GM21619 (cell line): ENCODE measurements around the gene LAMA4.

ENCODE experiments used
- ATAC-seq: cut with Tn5 transposase; IDR thresholded peaks from one replicate; pipeline ENCODE4 v1.9.1; 2021; ENCODE audit not compliant: unreplicated experiment

The LAMA4 gene

DNA sequence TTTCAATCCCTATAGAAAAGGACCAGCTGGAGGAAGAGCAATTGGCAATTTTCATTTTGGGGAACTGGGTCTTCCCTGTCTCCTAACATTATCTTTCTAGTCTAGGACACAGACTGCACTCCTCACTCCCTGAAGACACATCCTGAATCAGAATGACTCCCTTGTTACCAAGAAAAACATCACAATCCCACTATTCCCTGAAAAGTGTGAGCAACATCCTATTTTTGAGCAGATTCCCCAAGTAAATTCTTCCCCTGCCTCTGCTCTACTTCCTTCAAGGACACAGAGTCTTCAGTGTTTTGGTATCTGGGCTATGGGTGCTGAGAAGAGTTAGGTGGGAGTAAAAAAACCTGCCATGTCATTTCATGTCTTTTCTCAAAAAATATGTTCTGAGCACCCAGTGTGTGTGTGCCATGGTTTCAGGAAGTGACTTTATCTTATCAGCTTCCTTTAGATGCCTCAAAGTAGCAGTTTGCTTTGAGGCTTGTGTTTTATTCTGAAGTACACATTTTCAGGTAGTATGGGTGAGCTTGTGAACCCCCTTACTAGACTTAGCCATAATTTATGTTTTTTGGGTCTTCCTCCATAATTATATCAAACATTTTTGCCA is 12.4 kb downstream of the LAMA4 start:
- ATAC-seq: no peak

GRCh38 chr6:112237595-112237994 is 16.8 kb downstream of the LAMA4 start:
- no peak for ATAC-seq

DNA sequence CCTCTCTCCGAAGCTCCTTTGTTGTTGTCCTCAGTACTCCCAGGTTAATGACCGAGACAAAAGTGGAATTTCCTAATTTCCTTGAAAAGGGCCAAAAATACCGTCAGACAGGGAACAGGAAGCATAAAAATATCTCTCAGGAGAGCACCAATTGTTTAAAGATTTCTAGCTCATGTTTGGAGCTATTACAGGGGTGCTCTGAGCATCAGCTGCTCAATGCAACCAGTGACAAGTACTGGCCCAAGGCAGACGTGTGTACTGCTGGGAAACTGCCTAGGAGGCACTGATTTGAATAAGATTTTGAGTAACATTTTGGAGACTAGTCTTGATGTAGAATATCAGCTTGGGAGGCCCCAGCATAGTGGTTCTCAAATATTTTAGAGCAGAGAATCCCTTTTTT is 17.3 kb downstream of the LAMA4 start:
- no peak for ATAC-seq

DNA sequence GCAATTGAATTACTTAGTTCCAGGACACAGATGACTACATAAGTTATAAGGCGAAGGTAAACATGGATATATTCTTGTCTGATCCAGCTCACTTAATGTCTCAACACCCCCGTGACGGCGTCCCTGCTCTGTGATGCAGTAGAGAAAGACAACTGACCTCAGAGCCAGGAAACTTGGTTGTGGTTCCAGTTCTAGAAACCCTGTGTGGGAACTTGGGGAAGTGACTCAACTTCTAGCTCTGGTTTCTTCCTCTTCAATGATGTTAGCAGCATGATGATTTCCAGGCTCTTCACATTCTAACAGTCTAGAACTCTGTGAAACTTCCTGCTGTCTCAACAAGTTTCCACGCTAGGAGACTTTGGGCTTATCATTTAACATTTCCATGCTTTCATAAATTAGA is 18.4 kb downstream of the LAMA4 start:
- no peak for ATAC-seq

DNA sequence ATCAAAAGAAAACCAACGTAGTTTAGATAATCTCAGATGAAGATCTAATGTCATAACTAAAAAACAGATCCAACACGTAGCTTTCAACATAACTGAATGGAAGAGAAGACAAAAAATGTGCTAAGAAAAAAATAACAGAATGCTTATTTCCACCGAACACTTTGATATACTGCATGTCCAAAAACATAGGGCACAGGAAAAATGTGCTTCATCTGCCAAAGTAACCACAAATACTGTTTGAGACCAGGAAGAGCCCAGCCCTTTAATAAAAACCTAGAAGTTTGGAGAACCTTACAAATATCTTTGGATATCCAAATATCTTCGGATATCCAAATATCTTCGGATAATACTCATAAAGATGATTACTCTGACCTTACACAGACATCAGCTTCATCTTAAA is 19.8 kb downstream of the LAMA4 start:
- ATAC-seq: no peak

DNA sequence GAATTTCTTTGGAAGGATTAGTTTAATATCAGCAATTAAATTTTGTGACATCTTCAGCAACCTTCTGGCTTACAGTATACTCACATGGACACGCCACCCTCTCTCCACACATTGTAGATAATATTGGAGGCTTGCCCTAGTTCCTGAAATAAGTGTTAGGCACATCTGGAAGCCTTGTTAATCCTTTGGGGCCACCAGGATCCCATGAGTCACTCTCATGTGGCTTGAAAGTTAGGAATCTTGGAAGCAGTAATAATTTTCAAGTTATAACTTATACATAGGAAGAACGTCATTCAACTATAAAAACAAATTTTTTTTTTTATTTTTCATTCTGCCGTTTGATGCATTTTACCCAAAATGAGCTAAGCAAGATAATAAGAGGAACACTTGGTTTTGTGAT is 20.5 kb downstream of the LAMA4 start:
- ATAC-seq: no peak

DNA sequence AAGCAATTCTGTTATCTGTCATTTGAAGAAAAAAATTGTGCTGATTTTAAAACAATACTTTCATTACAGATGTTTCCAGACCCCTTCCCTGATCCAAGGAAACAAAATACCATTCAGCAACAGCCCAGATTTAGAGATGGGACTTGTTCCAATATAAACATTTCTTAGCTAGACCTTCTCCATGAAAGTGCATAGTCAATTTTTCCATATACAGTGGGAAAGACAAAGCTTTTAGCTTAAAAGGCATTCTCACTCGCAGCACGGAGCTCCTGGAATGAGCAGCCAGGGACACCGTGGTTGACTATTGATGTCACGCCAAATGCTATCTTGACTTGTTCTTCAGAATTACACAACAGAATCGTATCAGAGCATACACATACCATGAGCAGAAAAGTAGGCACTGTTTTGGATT is 21.5 kb downstream of the LAMA4 start:
- no peak for ATAC-seq

DNA sequence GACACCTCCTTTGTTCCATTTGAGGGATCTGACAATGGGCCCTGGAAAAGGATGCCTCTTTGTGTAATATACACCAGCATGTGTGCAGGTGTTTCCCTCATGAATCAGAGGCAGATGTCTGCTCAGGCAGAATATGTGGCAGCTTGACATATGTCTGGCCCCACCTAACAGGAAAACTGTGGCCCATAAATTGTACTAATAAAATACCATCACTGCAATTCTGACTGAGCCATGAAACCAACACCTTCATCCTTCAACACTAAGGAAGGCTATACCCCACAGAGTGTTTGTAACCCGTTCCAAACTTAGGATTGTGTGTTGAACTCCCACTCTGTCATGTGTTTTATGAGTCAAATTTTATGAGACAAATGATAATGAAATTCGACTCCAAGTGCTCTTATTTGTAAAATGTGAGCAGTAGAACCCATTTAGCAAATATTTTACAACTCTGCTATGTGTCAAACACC is 22.7 kb downstream of the LAMA4 start:
- no peak for ATAC-seq

- ATAC-seq: no peak
Observed at GRCh38 chr6:112231164-112231563, 23.2 kb downstream of the LAMA4 start.

GRCh38 chr6:112228480-112229332 is 25.7 kb downstream of the LAMA4 start:
- ATAC-seq: no peak

- ATAC-seq: no peak
Observed at GRCh38 chr6:112227992-112228391, 26.4 kb downstream of the LAMA4 start.

- no peak for ATAC-seq
Observed at GRCh38 chr6:112227411-112227810, 27.0 kb downstream of the LAMA4 start.

DNA sequence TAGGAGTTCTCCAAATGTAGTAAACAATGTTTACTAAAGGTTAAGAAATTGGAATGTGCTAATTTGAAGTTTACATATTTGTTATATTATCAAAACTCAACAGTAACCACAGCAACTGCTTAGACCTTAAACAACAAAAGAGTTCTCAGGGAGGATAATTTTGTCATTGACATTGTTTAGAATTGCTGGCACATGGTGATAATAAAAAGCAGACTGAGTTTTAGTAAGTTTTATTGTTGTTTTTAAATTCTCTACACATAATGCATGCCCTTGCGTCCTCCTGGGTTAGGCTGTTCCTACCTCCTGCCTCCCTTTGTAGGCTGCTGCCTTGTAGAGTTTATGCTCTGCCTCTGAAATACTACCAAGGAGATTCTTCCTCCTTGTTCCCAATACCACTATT is 28.7 kb downstream of the LAMA4 start:
- no peak for ATAC-seq

GRCh38 chr6:112224088-112224487 is 30.3 kb downstream of the LAMA4 start:
- ATAC-seq: no peak

GRCh38 chr6:112223070-112223861 is 31.1 kb downstream of the LAMA4 start:
- no peak for ATAC-seq

- no peak for ATAC-seq
Observed at GRCh38 chr6:112221981-112222852, 32.1 kb downstream of the LAMA4 start.

DNA sequence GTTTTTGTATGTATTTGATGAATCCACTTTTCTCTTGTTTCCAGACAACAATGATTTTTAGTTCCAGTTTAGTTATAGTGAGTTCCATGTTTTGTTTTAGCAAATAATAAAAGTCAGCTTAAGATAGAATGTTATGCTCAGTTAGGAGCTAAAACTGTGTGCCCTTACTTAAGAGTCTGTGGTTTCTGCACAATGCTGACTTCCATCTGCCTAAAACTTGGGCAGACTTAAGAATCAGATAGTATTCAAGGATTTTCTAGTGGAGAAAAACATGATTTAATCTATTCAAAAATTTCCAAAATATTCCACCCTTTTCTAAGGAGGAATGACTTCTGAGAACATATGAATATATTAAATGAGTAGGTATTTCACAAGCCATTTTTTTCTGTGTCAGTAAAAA is 32.8 kb downstream of the LAMA4 start:
- no peak for ATAC-seq

DNA sequence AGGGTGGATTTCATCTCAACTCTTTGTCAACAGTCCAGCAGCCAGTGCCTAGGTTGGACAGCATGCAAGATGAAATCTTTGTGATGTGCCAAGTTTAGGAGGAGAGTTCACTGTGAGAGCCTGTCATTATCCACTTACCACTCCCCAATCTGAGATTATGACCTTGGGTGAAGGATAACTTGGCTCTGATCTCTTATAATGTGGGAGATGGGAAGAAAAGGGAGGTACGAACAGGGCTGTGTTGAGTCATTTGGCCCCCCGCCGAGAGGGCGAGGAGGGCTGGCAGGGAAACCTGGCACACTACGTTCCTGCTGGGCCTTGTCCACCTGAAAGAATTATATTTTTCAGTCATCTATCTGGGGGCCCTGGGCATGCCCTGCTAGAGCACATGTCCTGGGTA is 35.8 kb downstream of the LAMA4 start:
- no peak for ATAC-seq

- no peak for ATAC-seq
Observed at GRCh38 chr6:112216662-112217551, 37.5 kb downstream of the LAMA4 start.
